Uterus (tissue), 4 donors: ENCODE results near the gene BCL7C. TPM values are rescaled to one million over a fixed set of nuclear protein-coding genes. Genes with fewer than 3 reads are reported as not detected.

Experiments used
- DNase-seq, 2 donors: peaks; one replicate each; pipeline ENCODE4 v3.0.0-alpha.2; 2019 to 2020
- H3K27ac ChIP-seq, 2 donors: fragments of 200-600 bp; sonication (generic); 1 replicate in 1 of 2; 2 replicates in 1 of 2; pipeline ENCODE4 v1.5.1; 2016 to 2018
- H3K27me3 ChIP-seq, 2 donors: fragments of 200-600 bp; sonication (generic); one replicate each; pipeline ENCODE4 v1.5.1; 2018 to 2019; ENCODE audit warnings: control low read depth in 1 of 2
- H3K36me3 ChIP-seq, 2 donors: fragments of 200-600 bp; sonication (generic); one replicate each; pipeline ENCODE4 v1.5.1; 2019; ENCODE audit warnings: control low read depth in 1 of 2
- H3K4me1 ChIP-seq, 2 donors: fragments of 200-600 bp; sonication (generic); one replicate each; pipeline ENCODE4 v1.5.1; 2018 to 2019; ENCODE audit warnings: control low read depth in 1 of 2
- H3K4me3 ChIP-seq, 2 donors: fragments of 200-600 bp; sonication (generic); 1 replicate in 1 of 2; 2 replicates in 1 of 2; pipeline ENCODE4 v1.5.1; 2018 to 2019; ENCODE audit warnings: mild to moderate bottlenecking in 1 of 2
- H3K9me3 ChIP-seq, 2 donors: fragments of 200-600 bp; sonication (generic); one replicate each; pipeline ENCODE4 v1.5.1; 2019; ENCODE audit warnings: control low read depth in 1 of 2
- POLR2A ChIP-seq, 2 donors: fragments of 450-650 bp; IDR thresholded peaks; one replicate each; pipeline ENCODE4 v1.6.1; 2016; ENCODE audit warnings: antibody characterized with exemption in 2 of 2, mild to moderate bottlenecking in 1 of 2, moderate library complexity in 1 of 2
- intact Hi-C: fragments of 100-400 bp; cut with DNase I; formaldehyde crosslinking; loops from one replicate; pipeline ENCODE4 v1.15.1; 2023; ENCODE audit warnings: low total_unique reads
- total RNA-seq, 4 donors: library from RNA; depleted of rRNA in 3 of 4; stranded (reverse); fragments of >200 nt in 3 of 4; gene quantifications; one replicate each; pipeline versions ENCODE4 v1.1.0 to v1.2.4, GENCODE V29; 2014 to 2023
- TF ChIP-seq, protein P1 (sequence below), 4 experiments: fragments of 200-600 bp in 2 of 4; fragments of 450-650 bp in 2 of 4; sonication (generic) in 2 of 4; IDR thresholded peaks; one replicate each; pipeline ENCODE4 v1.5.1; 2016 to 2019; ENCODE audit warnings: antibody characterized with exemption in 4 of 4, mild to moderate bottlenecking in 2 of 4, moderate library complexity in 1 of 4
- donor health status: DM: yes; HTN: yes; CAD: no.

BCL7C gene
- total RNA-seq, 4 donors from 2014 or later, result 16.5 to 44.8 (median 35.2) TPM

GRCh38 chr16:30927789-30928378 lies 34.0 kb upstream of the BCL7C start:
- Histone ChIP-seq H3K36me3 (no peaks in the 10 kb centered on the region), H3K27ac (peak overlapping the region in 1 of 2 donors; percentile 1), H3K9me3 (no peaks in the 10 kb centered on the region), H3K27me3 (no peaks in the 10 kb centered on the region), H3K4me1 (peaks cover 0 to 8% of the 10 kb centered on the region in 2 donors), H3K4me3 (no peak overlapping the region)
- intact Hi-C loops, result no loop called here
- TF ChIP-seq POLR2A (IDR thresholded peaks at IDR 0.05), result no peak
- TF ChIP-seq, protein P1, sequence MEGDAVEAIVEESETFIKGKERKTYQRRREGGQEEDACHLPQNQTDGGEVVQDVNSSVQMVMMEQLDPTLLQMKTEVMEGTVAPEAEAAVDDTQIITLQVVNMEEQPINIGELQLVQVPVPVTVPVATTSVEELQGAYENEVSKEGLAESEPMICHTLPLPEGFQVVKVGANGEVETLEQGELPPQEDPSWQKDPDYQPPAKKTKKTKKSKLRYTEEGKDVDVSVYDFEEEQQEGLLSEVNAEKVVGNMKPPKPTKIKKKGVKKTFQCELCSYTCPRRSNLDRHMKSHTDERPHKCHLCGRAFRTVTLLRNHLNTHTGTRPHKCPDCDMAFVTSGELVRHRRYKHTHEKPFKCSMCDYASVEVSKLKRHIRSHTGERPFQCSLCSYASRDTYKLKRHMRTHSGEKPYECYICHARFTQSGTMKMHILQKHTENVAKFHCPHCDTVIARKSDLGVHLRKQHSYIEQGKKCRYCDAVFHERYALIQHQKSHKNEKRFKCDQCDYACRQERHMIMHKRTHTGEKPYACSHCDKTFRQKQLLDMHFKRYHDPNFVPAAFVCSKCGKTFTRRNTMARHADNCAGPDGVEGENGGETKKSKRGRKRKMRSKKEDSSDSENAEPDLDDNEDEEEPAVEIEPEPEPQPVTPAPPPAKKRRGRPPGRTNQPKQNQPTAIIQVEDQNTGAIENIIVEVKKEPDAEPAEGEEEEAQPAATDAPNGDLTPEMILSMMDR (IDR thresholded peaks at IDR 0.05), result no peak
- DNase-seq, result peak; percentile 52 to 58

DNA sequence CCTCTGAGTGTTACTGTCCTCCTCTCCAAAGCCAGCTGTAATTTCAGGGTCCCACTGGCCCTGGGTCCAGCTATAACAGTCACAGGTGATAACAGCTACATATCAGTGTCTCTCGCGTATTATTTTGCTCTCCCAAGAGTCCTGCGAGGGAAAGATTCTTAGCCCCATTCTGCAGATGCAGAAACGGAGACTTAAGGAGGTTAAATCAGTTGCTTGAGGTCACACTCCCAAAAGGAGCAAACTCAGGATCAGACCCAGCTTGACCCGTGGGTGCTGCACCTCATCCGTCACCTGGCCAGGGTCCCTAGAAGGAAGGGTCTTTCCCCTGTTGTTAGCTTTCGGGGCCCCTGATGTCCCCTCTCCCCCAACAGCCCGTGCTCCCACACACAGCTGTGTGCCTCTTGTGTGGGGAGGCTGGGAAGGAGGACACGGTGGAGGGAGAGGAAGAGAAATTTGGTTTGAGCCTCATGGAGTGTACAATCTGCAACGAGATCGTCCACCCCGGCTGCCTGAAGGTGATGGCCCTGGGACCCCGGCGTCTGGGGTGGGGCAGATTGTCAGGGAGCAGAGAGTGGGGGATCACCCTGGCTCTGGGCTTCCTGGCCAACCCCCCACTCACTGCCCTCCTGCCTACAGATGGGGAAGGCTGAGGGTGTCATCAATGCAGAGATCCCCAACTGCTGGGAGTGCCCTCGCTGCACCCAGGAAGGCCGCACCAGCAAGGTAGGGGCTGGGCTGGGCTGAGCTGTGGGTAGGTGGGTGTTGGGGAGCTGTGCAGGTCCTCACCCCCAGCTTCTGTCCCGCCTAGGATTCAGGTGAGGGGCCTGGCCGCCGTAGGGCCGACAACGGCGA lies 33.3 kb upstream of the BCL7C start:
- TF ChIP-seq, protein P1 (IDR thresholded peaks at IDR 0.05), result no peak
- TF ChIP-seq POLR2A (IDR thresholded peaks at IDR 0.05), result no peak
- H3K27me3 ChIP-seq, result no peaks in the 10 kb centered on the region
- intact Hi-C loops, result no loop called here
- no peaks in the 10 kb centered on the region for H3K9me3 ChIP-seq
- H3K4me3 ChIP-seq, result no peak overlapping the region
- DNase-seq, result no peak
- peaks cover 0 to 8% of the 10 kb centered on the region in 2 donors for H3K4me1 ChIP-seq
- H3K36me3 ChIP-seq, result no peaks in the 10 kb centered on the region
- H3K27ac ChIP-seq, result peak overlapping the region in 1 of 2 donors; percentile 1

DNA sequence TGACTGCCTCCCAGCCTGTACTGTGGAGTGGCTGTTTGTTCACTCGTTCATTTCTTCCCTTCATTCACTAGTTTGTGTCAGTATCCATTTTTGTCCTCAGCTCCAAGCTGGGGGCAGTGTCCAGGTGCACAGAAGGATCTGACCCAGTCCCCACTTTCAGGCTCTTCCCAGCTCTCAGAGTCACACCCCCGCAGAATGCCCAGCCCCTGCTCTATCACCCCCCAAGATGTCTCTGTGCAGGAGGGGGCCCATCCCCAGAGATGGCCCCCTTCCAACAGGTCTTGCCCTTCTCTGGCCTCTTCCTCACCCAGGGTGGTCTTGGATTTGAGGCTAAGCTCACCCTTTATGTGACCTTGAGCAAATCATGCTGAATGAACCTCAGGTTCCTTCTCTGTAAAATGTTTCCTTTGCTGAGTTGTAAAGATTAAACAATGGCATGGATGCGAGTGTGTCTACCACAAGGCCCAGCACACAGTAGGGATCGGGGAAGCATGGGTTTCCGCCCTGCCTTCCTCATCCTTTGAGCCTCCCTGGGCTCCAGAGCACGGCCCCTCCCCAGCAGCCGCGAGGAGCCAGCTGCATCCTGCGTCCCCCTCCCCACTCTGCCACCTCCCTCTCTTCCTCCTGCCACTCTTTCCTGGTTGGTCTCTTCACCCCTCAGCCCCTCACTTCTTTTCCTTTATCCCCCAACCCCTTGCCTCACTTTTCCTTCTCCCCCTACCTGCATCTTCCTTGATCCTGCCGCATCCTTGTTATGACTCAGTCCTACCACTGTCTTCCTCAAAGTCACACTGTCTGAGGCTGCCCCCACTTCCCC lies 32.3 kb upstream of the BCL7C start:
- Histone ChIP-seq H3K36me3 (no peaks in the 10 kb centered on the region), H3K4me3 (no peak overlapping the region), H3K27me3 (no peaks in the 10 kb centered on the region), H3K9me3 (no peaks in the 10 kb centered on the region), H3K27ac (no peak overlapping the region), H3K4me1 (peaks cover 0 to 8% of the 10 kb centered on the region in 2 donors)
- DNase-seq, result no peak
- TF ChIP-seq, protein P1 (IDR thresholded peaks at IDR 0.05), result no peak
- TF ChIP-seq POLR2A (IDR thresholded peaks at IDR 0.05), result no peak
- intact Hi-C loops, result no loop called here

GRCh38 chr16:30925632-30925987 lies 31.7 kb upstream of the BCL7C start:
- Histone ChIP-seq H3K4me1 (peaks cover 0 to 8% of the 10 kb centered on the region in 2 donors), H3K27ac (no peak overlapping the region), H3K9me3 (no peaks in the 10 kb centered on the region), H3K27me3 (no peaks in the 10 kb centered on the region), H3K4me3 (no peak overlapping the region), H3K36me3 (no peaks in the 10 kb centered on the region)
- intact Hi-C loops, result no loop called here
- no peak for DNase-seq
- TF ChIP-seq POLR2A (IDR thresholded peaks at IDR 0.05), result no peak
- TF ChIP-seq, protein P1 (IDR thresholded peaks at IDR 0.05), result no peak
